IMR-90 (cell line): ENCODE results near the gene BMPER. TPM values are rescaled to one million over a fixed set of nuclear protein-coding genes. Genes with fewer than 3 reads are reported as not detected.

Source experiments
- ATAC-seq: fragments of 200-7000 bp; cut with Tn5 transposase; 2 replicates; pipeline ENCODE4 v1.9.1; 2020; ENCODE audit warnings: low read depth, mild to moderate bottlenecking, moderate library complexity
- BruUV-seq: library from RNA; stranded (reverse); fragments of 400-500 nt; replicated peaks from 2 replicates; lab custom pipeline; 2021; lab: Mats Ljungman, UMichigan
- CTCF ChIA-PET: fragments of 300-600 bp; formaldehyde crosslinking; extraction: SDS; loops from one replicate; lab custom pipeline; 2021; ENCODE audit warnings: antibody characterized with exemption; lab: Yijun Ruan, JAX
- POLR2A ChIA-PET: fragments of 300-600 bp; sonication (Branson Sonifier 250); formaldehyde crosslinking; loops from one replicate; lab custom pipeline; 2022; ENCODE audit warnings: antibody characterized with exemption; ENCODE audit not compliant: unreplicated experiment; lab: Charles Lee
- DNase-seq: peaks from one replicate; pipeline ENCODE4 v3.0.0; 2013
- H2AFZ ChIP-seq: replicated peaks from 2 replicates; pipeline ENCODE3; 2013; ENCODE audit warnings: low read length, mild to moderate bottlenecking; ENCODE audit not compliant: poor library complexity
- H2AK5ac ChIP-seq: 2 replicates; pipeline ENCODE4 v1.6.1; 2013; ENCODE audit warnings: low read depth, low read length, inconsistent platforms
- H2AK9ac ChIP-seq: replicated peaks from 2 replicates; pipeline ENCODE3; 2013; ENCODE audit warnings: mild to moderate bottlenecking, low read depth, low read length, moderate library complexity; ENCODE audit not compliant: poor library complexity
- H2BK120ac ChIP-seq: 2 replicates; pipeline ENCODE4 v1.6.1; 2013; ENCODE audit warnings: low read depth, low read length, inconsistent platforms
- H2BK15ac ChIP-seq: 3 replicates; pipeline ENCODE4 v1.6.1; 2013; ENCODE audit warnings: low read depth, low read length, inconsistent platforms
- H2BK20ac ChIP-seq: 2 replicates; pipeline ENCODE4 v1.6.1; 2013; ENCODE audit warnings: low read depth, mild to moderate bottlenecking, inconsistent platforms, low read length, moderate library complexity
- H2BK5ac ChIP-seq: 2 replicates; pipeline ENCODE4 v1.6.1; 2013; ENCODE audit warnings: mild to moderate bottlenecking, low read depth, low read length, inconsistent platforms; ENCODE audit not compliant: poor library complexity, severe bottlenecking
- H3K14ac ChIP-seq: replicated peaks from 2 replicates; pipeline ENCODE4 v1.6.1; 2013; ENCODE audit warnings: low read depth, low read length, inconsistent platforms
- H3K18ac ChIP-seq: 2 replicates; pipeline ENCODE4 v1.6.1; 2013; ENCODE audit warnings: low read depth, low read length, control low read depth
- H3K23ac ChIP-seq: 2 replicates; pipeline ENCODE4 v1.6.1; 2013; ENCODE audit warnings: low read depth, low read length, inconsistent platforms
- H3K27ac ChIP-seq: 2 replicates; pipeline ENCODE4 v1.5.1; 2013; ENCODE audit warnings: mild to moderate bottlenecking, control low read depth, low read length; ENCODE audit not compliant: insufficient read depth
- H3K27me3 ChIP-seq: 2 replicates; pipeline ENCODE4 v1.6.1; 2013; ENCODE audit warnings: low read length; ENCODE audit not compliant: control insufficient read depth, insufficient read depth
- H3K36me3 ChIP-seq: 2 replicates; pipeline ENCODE4 v1.6.1; 2013; ENCODE audit warnings: low read length, mixed read lengths; ENCODE audit not compliant: control insufficient read depth, insufficient read depth
- H3K4ac ChIP-seq: 2 replicates; pipeline ENCODE4 v1.6.1; 2013; ENCODE audit warnings: low read depth, low read length, inconsistent platforms
- H3K4me1 ChIP-seq: 2 replicates; pipeline ENCODE4 v1.6.1; 2013; ENCODE audit warnings: low read length, mixed read lengths; ENCODE audit not compliant: control insufficient read depth, insufficient read depth
- H3K4me2 ChIP-seq: 2 replicates; pipeline ENCODE4 v1.6.1; 2013; ENCODE audit warnings: low read depth, mild to moderate bottlenecking, control low read depth, low read length, moderate library complexity
- H3K4me3 ChIP-seq: 2 replicates; pipeline ENCODE4 v1.5.1; 2013; ENCODE audit warnings: low read depth, mild to moderate bottlenecking, control low read depth, low read length, moderate library complexity; ENCODE audit not compliant: insufficient read depth
- H3K56ac ChIP-seq: 2 replicates; pipeline ENCODE4 v1.6.1; 2013; ENCODE audit warnings: low read length, inconsistent platforms; ENCODE audit not compliant: insufficient read depth; ENCODE audit errors: extremely low read depth
- H3K79me1 ChIP-seq, 2 experiments: 2 replicates each; pipeline ENCODE4 v1.6.1; 2013; ENCODE audit warnings: low read length in 2 of 2, inconsistent platforms in 1 of 2, low read depth in 1 of 2
- H3K9ac ChIP-seq: 2 replicates; pipeline ENCODE4 v1.6.1; 2013; ENCODE audit warnings: low read depth, low read length, control low read depth
- H3K9me1 ChIP-seq: 2 replicates; pipeline ENCODE4 v1.6.1; 2013; ENCODE audit warnings: low read length, inconsistent platforms; ENCODE audit not compliant: insufficient read depth
- H3K9me3 ChIP-seq: 2 replicates; pipeline ENCODE4 v1.6.1; 2013; ENCODE audit warnings: low read length; ENCODE audit not compliant: control insufficient read depth, insufficient read depth
- H4K20me1 ChIP-seq: 2 replicates; pipeline ENCODE4 v1.6.1; 2013; ENCODE audit warnings: low read length, inconsistent platforms; ENCODE audit not compliant: insufficient read depth
- H4K5ac ChIP-seq: 2 replicates; pipeline ENCODE4 v1.6.1; 2013; ENCODE audit warnings: mild to moderate bottlenecking, low read depth, low read length, control low read depth
- H4K8ac ChIP-seq, 2 experiments: 2 replicates each; pipeline ENCODE4 v1.6.1; 2013; ENCODE audit warnings: low read depth in 2 of 2, low read length in 2 of 2, control low read depth in 1 of 2, inconsistent platforms in 1 of 2
- H4K91ac ChIP-seq: 2 replicates; pipeline ENCODE4 v1.6.1; 2013; ENCODE audit warnings: low read depth, low read length, inconsistent platforms; ENCODE audit not compliant: insufficient read depth
- CEBPB ChIP-seq: IDR thresholded peaks from 2 replicates; pipeline ENCODE4 v1.6.1; 2012; ENCODE audit warnings: low read depth, low read length, improper control_type of control experiment
- CHD1 ChIP-seq: IDR thresholded peaks from 2 replicates; pipeline ENCODE4 v1.6.1; 2012; ENCODE audit warnings: low read depth, low read length, improper control_type of control experiment
- FOS ChIP-seq: fragments of 150-350 bp; IDR thresholded peaks from 2 replicates; pipeline ENCODE4 v1.6.1; 2016; ENCODE audit warnings: low read depth, low read length
- MAZ ChIP-seq: IDR thresholded peaks from 2 replicates; pipeline ENCODE4 v1.6.1; 2012; ENCODE audit warnings: low read depth, mild to moderate bottlenecking, low read length, improper control_type of control experiment, moderate library complexity, borderline replicate concordance
- MXI1 ChIP-seq: IDR thresholded peaks from 2 replicates; pipeline ENCODE4 v1.6.1; 2012; ENCODE audit warnings: low read depth, mild to moderate bottlenecking, low read length, moderate library complexity, borderline replicate concordance
- POLR2A ChIP-seq: IDR thresholded peaks from 2 replicates; pipeline ENCODE4 v1.6.1; 2012; ENCODE audit warnings: mild to moderate bottlenecking, low read depth, low read length
- RAD21 ChIP-seq: IDR thresholded peaks from 2 replicates; pipeline ENCODE4 v1.6.1; 2012; ENCODE audit warnings: low read length, improper control_type of control experiment
- RFX5 ChIP-seq: IDR thresholded peaks from 2 replicates; pipeline ENCODE4 v1.8.0; 2012; ENCODE audit warnings: low read depth, mild to moderate bottlenecking, low read length, moderate library complexity
- WGBS, 2 experiments: methylation state at CpG; one replicate each; pipeline versions ENCODE4 v1.1.5 to v1.1.7; 2013; ENCODE audit warnings: missing lambda C conversion rate in 2 of 2; ENCODE audit not compliant: insufficient read length in 1 of 2; ENCODE audit errors: extremely low coverage in 2 of 2; 5-methylcytosine and 5-hydroxymethylcytosine counted together
- dilution Hi-C: fragments of 300-500 bp; cut with HindIII; formaldehyde crosslinking; loops from one replicate; pipeline ENCODE4 v1.14.3; 2018; ENCODE audit warnings: low sequenced_read_pairs; ENCODE audit not compliant: unreplicated experiment
- in situ Hi-C: fragments of 300-500 bp; cut with MboI; formaldehyde crosslinking; loops from 3 replicates; pipeline ENCODE4 v1.14.3; 2019; ENCODE audit warnings: low sequenced_read_pairs, inconsistent platforms, mixed read lengths
- intact Hi-C: fragments of 100-400 bp; cut with micrococcal nuclease; formaldehyde crosslinking; loops from 2 replicates; pipeline ENCODE4 v1.10.0; 2022
- polyA plus RNA-seq, 3 experiments: library from polyadenylated mRNA; depleted of rRNA; stranded (reverse); fragments of >200 nt; gene quantifications; 2 replicates each; pipeline ENCODE4 v1.2.3, GENCODE V29; 2012; ENCODE audit warnings: low replicate concordance in 1 of 3
- total RNA-seq: library from RNA; depleted of rRNA; stranded (reverse); fragments of >200 nt; gene quantifications from 2 replicates; pipeline ENCODE4 v1.2.3, GENCODE V29; 2012
- TF ChIP-seq, protein P1 (sequence below): fragments of 150-350 bp; IDR thresholded peaks from 2 replicates; pipeline ENCODE4 v1.6.1; 2016; ENCODE audit warnings: low read depth, mild to moderate bottlenecking, low read length, moderate library complexity, borderline replicate concordance
- TF ChIP-seq, protein P2 (sequence below): conservative IDR thresholded peaks from 2 replicates; pipeline ENCODE4 v1.5.1; 2012; ENCODE audit warnings: mild to moderate bottlenecking, low read depth, low read length, improper control_type of control experiment
- TF ChIP-seq, protein P3 (sequence below): fragments of 150-350 bp; IDR thresholded peaks from 2 replicates; pipeline ENCODE4 v1.6.1; 2017; ENCODE audit warnings: mild to moderate bottlenecking, antibody characterized with exemption, low read length, low read depth

Gene BMPER
- total and polyA plus RNA-seq, 2 of the 4 experiments (the other 2 are of a cell fraction): 6.2 to 7.9 TPM

DNA sequence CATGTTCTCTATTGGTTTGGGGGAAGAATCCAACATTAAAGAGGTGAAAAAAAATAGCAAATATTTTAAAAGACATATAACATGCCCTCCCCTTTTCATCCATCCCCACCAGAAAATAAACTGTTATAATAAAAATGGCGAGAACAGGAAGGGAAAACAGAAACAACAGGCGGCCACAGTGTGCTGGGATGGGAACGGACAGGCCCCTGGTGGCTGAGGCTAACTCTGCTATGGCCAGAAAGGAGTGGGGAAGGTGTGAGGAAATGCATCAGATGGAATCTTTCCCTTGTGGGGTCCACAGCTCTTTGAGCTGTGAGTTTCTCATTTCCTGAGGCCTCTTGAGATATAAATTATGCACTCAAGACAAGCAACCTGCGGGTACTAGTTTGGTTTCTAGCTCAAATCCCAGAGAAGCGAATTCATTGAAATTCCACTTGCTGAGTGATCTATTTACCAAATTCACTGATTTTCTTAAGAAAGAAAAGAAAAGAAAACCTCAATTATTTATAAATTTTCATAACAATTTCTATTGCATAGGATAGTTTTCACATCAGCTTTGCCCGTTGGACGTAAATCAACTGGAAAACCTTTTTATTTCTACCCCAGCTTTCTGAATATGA lies 139.5 kb downstream of the BMPER start:
- H2BK15ac ChIP-seq: no peak overlapping the region

More for the DNA sequence above, 139.5 kb downstream of the BMPER start:
- H2BK120ac ChIP-seq: no peak overlapping the region
- no peak overlapping the region for H2BK5ac ChIP-seq
- DNase-seq: no peak
- H4K91ac ChIP-seq: no peak overlapping the region
- H3K14ac ChIP-seq: no peak overlapping the region
- no peak overlapping the region for H3K4me2 ChIP-seq
- POLR2A ChIA-PET: no interaction called here
- no peak overlapping the region for H3K4me3 ChIP-seq
- peaks cover 5% of the 10 kb centered on the region; the same call in 1 of the 2 replicates for H3K9me1 ChIP-seq
- H2AK9ac ChIP-seq: no peak overlapping the region
- no peak overlapping the region for H4K5ac ChIP-seq
- H3K79me1 ChIP-seq: no peaks in the 10 kb centered on the region
- H4K20me1 ChIP-seq: no peaks in the 10 kb centered on the region
- no peak overlapping the region for H2BK20ac ChIP-seq
- no peak overlapping the region for H3K9ac ChIP-seq
- BruUV-seq: no TSS peak
- H3K18ac ChIP-seq: no peak overlapping the region
- no peak overlapping the region for H3K23ac ChIP-seq
- peaks cover 8% of the 10 kb centered on the region for H3K4me1 ChIP-seq
- H4K8ac ChIP-seq: no peak overlapping the region
- H2AFZ ChIP-seq: no peak overlapping the region
- 80% methylated on average over 2 of the region's 7 CpGs; no CpG with 5 or more reads in 1 of the 2 experiments for WGBS, 2 experiments
- no peaks in the 10 kb centered on the region for H3K9me3 ChIP-seq
- H3K4ac ChIP-seq: no peak overlapping the region
- intact Hi-C loops (no loop called here), in situ Hi-C loops (no loop called here), dilution Hi-C loops (no loop called here)
- CTCF ChIA-PET: interaction anchor here (1.3 kb wide), 1 partner anchor 62 kb away, joined by 6 read pairs; no protein-coding TSS in a partner anchor
- no peaks in the 10 kb centered on the region for H3K36me3 ChIP-seq
- TF ChIP-seq, protein P1, sequence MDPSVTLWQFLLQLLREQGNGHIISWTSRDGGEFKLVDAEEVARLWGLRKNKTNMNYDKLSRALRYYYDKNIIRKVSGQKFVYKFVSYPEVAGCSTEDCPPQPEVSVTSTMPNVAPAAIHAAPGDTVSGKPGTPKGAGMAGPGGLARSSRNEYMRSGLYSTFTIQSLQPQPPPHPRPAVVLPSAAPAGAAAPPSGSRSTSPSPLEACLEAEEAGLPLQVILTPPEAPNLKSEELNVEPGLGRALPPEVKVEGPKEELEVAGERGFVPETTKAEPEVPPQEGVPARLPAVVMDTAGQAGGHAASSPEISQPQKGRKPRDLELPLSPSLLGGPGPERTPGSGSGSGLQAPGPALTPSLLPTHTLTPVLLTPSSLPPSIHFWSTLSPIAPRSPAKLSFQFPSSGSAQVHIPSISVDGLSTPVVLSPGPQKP: no peak
- no peak for TF ChIP-seq CEBPB
- no peak for TF ChIP-seq RAD21
- TF ChIP-seq MAZ: no peak
- TF ChIP-seq, protein P2, sequence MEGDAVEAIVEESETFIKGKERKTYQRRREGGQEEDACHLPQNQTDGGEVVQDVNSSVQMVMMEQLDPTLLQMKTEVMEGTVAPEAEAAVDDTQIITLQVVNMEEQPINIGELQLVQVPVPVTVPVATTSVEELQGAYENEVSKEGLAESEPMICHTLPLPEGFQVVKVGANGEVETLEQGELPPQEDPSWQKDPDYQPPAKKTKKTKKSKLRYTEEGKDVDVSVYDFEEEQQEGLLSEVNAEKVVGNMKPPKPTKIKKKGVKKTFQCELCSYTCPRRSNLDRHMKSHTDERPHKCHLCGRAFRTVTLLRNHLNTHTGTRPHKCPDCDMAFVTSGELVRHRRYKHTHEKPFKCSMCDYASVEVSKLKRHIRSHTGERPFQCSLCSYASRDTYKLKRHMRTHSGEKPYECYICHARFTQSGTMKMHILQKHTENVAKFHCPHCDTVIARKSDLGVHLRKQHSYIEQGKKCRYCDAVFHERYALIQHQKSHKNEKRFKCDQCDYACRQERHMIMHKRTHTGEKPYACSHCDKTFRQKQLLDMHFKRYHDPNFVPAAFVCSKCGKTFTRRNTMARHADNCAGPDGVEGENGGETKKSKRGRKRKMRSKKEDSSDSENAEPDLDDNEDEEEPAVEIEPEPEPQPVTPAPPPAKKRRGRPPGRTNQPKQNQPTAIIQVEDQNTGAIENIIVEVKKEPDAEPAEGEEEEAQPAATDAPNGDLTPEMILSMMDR: no peak
- no peak for TF ChIP-seq FOS
- no peak for TF ChIP-seq POLR2A
- TF ChIP-seq, protein P3, sequence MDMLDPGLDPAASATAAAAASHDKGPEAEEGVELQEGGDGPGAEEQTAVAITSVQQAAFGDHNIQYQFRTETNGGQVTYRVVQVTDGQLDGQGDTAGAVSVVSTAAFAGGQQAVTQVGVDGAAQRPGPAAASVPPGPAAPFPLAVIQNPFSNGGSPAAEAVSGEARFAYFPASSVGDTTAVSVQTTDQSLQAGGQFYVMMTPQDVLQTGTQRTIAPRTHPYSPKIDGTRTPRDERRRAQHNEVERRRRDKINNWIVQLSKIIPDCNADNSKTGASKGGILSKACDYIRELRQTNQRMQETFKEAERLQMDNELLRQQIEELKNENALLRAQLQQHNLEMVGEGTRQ: no peak
- TF ChIP-seq MXI1: no peak
- no peak for TF ChIP-seq RFX5
- TF ChIP-seq CHD1: no peak
- no peak overlapping the region for H3K56ac ChIP-seq
- no peaks in the 10 kb centered on the region for H3K27me3 ChIP-seq
- no peak overlapping the region for H3K27ac ChIP-seq
- no peak for ATAC-seq
- H2AK5ac ChIP-seq: no peak overlapping the region
